GM23338 (cell line): ENCODE data around the gene EPHB2. TPM values are rescaled to one million over a fixed set of nuclear protein-coding genes. Genes with fewer than 3 reads are reported as not detected.

Experiments
- ATAC-seq: fragments of 200-7000 bp; cut with Tn5 transposase; 3 replicates; pipeline ENCODE4 v1.9.1; 2020
- DNase-seq: peaks from one replicate; pipeline ENCODE4 v3.0.0-alpha.2; 2015; ENCODE audit warnings: low spot score
- H2AFZ ChIP-seq: fragments of 200-600 bp; sonication (generic); 2 replicates; pipeline ENCODE4 v1.8.0; 2016; ENCODE audit warnings: antibody characterized with exemption, mild to moderate bottlenecking, moderate library complexity
- H3F3A ChIP-seq: fragments of 200-600 bp; sonication (generic); replicated peaks from 2 replicates; pipeline ENCODE4 v1.8.0; 2017; ENCODE audit warnings: antibody characterized with exemption, mixed run types, low read depth
- H3K27ac ChIP-seq: fragments of 200-600 bp; sonication (generic); 2 replicates; pipeline ENCODE4 v1.6.1; 2016; ENCODE audit warnings: low read depth
- H3K27me3 ChIP-seq: fragments of 200-600 bp; sonication (generic); 2 replicates; pipeline ENCODE4 v1.8.0; 2016; ENCODE audit warnings: mild to moderate bottlenecking, mixed run types, moderate library complexity; ENCODE audit not compliant: insufficient read depth
- H3K36me3 ChIP-seq: fragments of 200-600 bp; sonication (generic); 2 replicates; pipeline ENCODE4 v1.8.0; 2016; ENCODE audit warnings: mild to moderate bottlenecking; ENCODE audit not compliant: insufficient read depth
- H3K4me1 ChIP-seq: fragments of 200-600 bp; sonication (generic); 2 replicates; pipeline ENCODE4 v1.8.0; 2016; ENCODE audit warnings: mild to moderate bottlenecking, moderate library complexity; ENCODE audit not compliant: insufficient read depth
- H3K4me2 ChIP-seq: fragments of 200-600 bp; sonication (generic); 2 replicates; pipeline ENCODE4 v1.7.1; 2017; ENCODE audit warnings: mixed run types
- H3K4me3 ChIP-seq: fragments of 200-600 bp; sonication (generic); 2 replicates; pipeline ENCODE4 v1.6.1; 2016; ENCODE audit warnings: mixed run types
- H3K79me2 ChIP-seq: fragments of 200-600 bp; sonication (generic); replicated peaks from 2 replicates; pipeline ENCODE4 v1.8.0; 2017; ENCODE audit warnings: mild to moderate bottlenecking; ENCODE audit not compliant: insufficient read depth
- H3K9me2 ChIP-seq: fragments of 200-600 bp; sonication (generic); 2 replicates; pipeline ENCODE4 v1.8.0; 2017; ENCODE audit not compliant: insufficient read depth
- H4K20me1 ChIP-seq: fragments of 200-600 bp; sonication (generic); replicated peaks from 2 replicates; pipeline ENCODE4 v1.8.0; 2017; ENCODE audit warnings: mild to moderate bottlenecking; ENCODE audit not compliant: insufficient read depth
- H3K27ac Mint-ChIP-seq: 2 replicates; pipeline ENCODE4 v1.8.0; 2020; ENCODE audit warnings: inconsistent platforms, mild to moderate bottlenecking, moderate library complexity, mixed read lengths
- H3K27me3 Mint-ChIP-seq: 3 replicates; pipeline ENCODE4 v1.8.0; 2022; ENCODE audit warnings: low read depth, mild to moderate bottlenecking, moderate library complexity, mixed read lengths, inconsistent platforms; ENCODE audit not compliant: insufficient read depth, poor library complexity
- H3K36me3 Mint-ChIP-seq: 3 replicates; pipeline ENCODE4 v1.8.0; 2021; ENCODE audit warnings: low read depth, mild to moderate bottlenecking, inconsistent platforms, moderate library complexity, mixed read lengths
- H3K4me1 Mint-ChIP-seq: 3 replicates; pipeline ENCODE4 v1.8.0; 2020; ENCODE audit warnings: mild to moderate bottlenecking, inconsistent platforms, mixed read lengths
- H3K4me3 Mint-ChIP-seq: 3 replicates; pipeline ENCODE4 v1.8.0; 2021; ENCODE audit warnings: moderate library complexity, mild to moderate bottlenecking, inconsistent platforms, mixed read lengths
- H3K9me3 Mint-ChIP-seq: 3 replicates; pipeline ENCODE4 v1.8.0; 2020; ENCODE audit warnings: moderate library complexity, mild to moderate bottlenecking, inconsistent platforms, mixed read lengths
- CREB1 ChIP-seq: fragments of 250-450 bp; sonication (Bioruptor Pico); IDR thresholded peaks from 2 replicates; pipeline ENCODE4 v1.5.0; 2020; ENCODE audit warnings: low read depth, mild to moderate bottlenecking, moderate library complexity
- ETS1 ChIP-seq: IDR thresholded peaks from 2 replicates; pipeline ENCODE4 v1.6.1; 2016; ENCODE audit warnings: antibody characterized with exemption
- EZH2phosphoT487 ChIP-seq: fragments of 200-600 bp; sonication (generic); IDR thresholded peaks from one replicate; pipeline ENCODE4 v1.8.1; 2018; ENCODE audit warnings: antibody characterized with exemption; ENCODE audit not compliant: unreplicated experiment
- JUNB ChIP-seq: IDR thresholded peaks from one replicate; pipeline ENCODE4 v1.6.1; 2016; ENCODE audit warnings: antibody characterized with exemption; ENCODE audit not compliant: unreplicated experiment
- NANOG ChIP-seq: IDR thresholded peaks from 2 replicates; pipeline ENCODE4 v1.6.1; 2016; ENCODE audit warnings: antibody characterized with exemption, borderline replicate concordance
- POLR2AphosphoS5 ChIP-seq: IDR thresholded peaks from 2 replicates; pipeline ENCODE4 v1.6.1; 2016; ENCODE audit warnings: antibody characterized with exemption, low read depth
- REST ChIP-seq: IDR thresholded peaks from one replicate; pipeline ENCODE4 v1.6.1; 2018; ENCODE audit warnings: antibody characterized with exemption; ENCODE audit not compliant: unreplicated experiment
- ZNF114 ChIP-seq: fragments of 250-450 bp; sonication (Bioruptor Pico); IDR thresholded peaks from 2 replicates; pipeline ENCODE4 v1.5.0; 2020; ENCODE audit warnings: mild to moderate bottlenecking, moderate library complexity
- ZNF331 ChIP-seq: fragments of 250-450 bp; sonication (Bioruptor Pico); IDR thresholded peaks from 2 replicates; pipeline ENCODE4 v1.5.0; 2020; ENCODE audit warnings: low read depth, mild to moderate bottlenecking, moderate library complexity
- polyA plus RNA-seq: library from polyadenylated mRNA; unstranded; fragments of >200 nt; fragmentation: Nextera tagmentation; extraction: Ambion mirVana; gene quantifications from 2 replicates; pipeline ENCODE4 v1.2.1, GENCODE V29; 2016
- total RNA-seq: library from RNA; depleted of rRNA; stranded (reverse); fragments of >200 nt; shearing (Covaris generic); gene quantifications from 2 replicates; pipeline ENCODE4 v1.2.3, GENCODE V29; 2014
- TF ChIP-seq, protein P1 (sequence below): fragments of 250-450 bp; sonication (Bioruptor Pico); IDR thresholded peaks from 2 replicates; pipeline ENCODE4 v1.5.0; 2020; ENCODE audit warnings: mild to moderate bottlenecking, moderate library complexity

EPHB2 gene
- total and polyA plus RNA-seq, 2 experiments from 2014 or later: 4.1 to 20.1 TPM

- no peak for TF ChIP-seq JUNB
- no peak for TF ChIP-seq ZNF114 (CRISPR knock-in tag)
- no peak overlapping the region for H3K27ac Mint-ChIP-seq
- no peak for ATAC-seq
- peaks cover 2% of the 10 kb centered on the region for H3K27me3 Mint-ChIP-seq
- Histone ChIP-seq H3K79me2 (no peaks in the 10 kb centered on the region), H3K36me3 (no peaks in the 10 kb centered on the region), H2AFZ (no peak overlapping the region), H3F3A (no peaks in the 10 kb centered on the region), H3K4me1 (no peaks in the 10 kb centered on the region), H3K4me3 (no peak overlapping the region), H4K20me1 (no peaks in the 10 kb centered on the region; the same call in 1 of the 2 replicates), H3K27me3 (no peaks in the 10 kb centered on the region), H3K9me2 (no peaks in the 10 kb centered on the region), H3K27ac (no peak overlapping the region), H3K4me2 (no peak overlapping the region)
- H3K9me3 Mint-ChIP-seq: no peaks in the 10 kb centered on the region
- H3K36me3 Mint-ChIP-seq: no peaks in the 10 kb centered on the region
- H3K4me3 Mint-ChIP-seq: no peak overlapping the region
- H3K4me1 Mint-ChIP-seq: no peaks in the 10 kb centered on the region
- no peak for DNase-seq
These were observed 182.2 kb downstream of the EPHB2 start for GRCh38 chr1:22892789-22893188.

GRCh38 chr1:22893292-22893691 lies 182.7 kb downstream of the EPHB2 start:
- Mint-ChIP-seq H3K4me3 (no peak overlapping the region), H3K36me3 (no peaks in the 10 kb centered on the region), H3K27me3 (peaks cover 2% of the 10 kb centered on the region), H3K27ac (no peak overlapping the region), H3K9me3 (no peaks in the 10 kb centered on the region), H3K4me1 (no peaks in the 10 kb centered on the region)
- no peaks in the 10 kb centered on the region for H3K36me3 ChIP-seq
- no peak overlapping the region for H3K4me3 ChIP-seq
- ATAC-seq (no peak), DNase-seq (no peak)
- H4K20me1 ChIP-seq: no peaks in the 10 kb centered on the region; the same call in 1 of the 2 replicates
- no peak overlapping the region for H2AFZ ChIP-seq
- H3K27ac ChIP-seq: no peak overlapping the region
- no peaks in the 10 kb centered on the region for H3K27me3 ChIP-seq
- H3K4me2 ChIP-seq: no peak overlapping the region
- H3K79me2 ChIP-seq: no peaks in the 10 kb centered on the region
- H3K4me1 ChIP-seq: no peaks in the 10 kb centered on the region
- H3F3A ChIP-seq: no peaks in the 10 kb centered on the region
- no peaks in the 10 kb centered on the region for H3K9me2 ChIP-seq
- TF ChIP-seq ZNF114 (CRISPR knock-in tag) (no peak), EZH2phosphoT487 (no peak), CREB1 (CRISPR knock-in tag) (no peak), ETS1 (no peak), REST (no peak), ZNF331 (CRISPR knock-in tag) (no peak), POLR2AphosphoS5 (no peak), NANOG (no peak), JUNB (no peak)
- TF ChIP-seq, protein P1, sequence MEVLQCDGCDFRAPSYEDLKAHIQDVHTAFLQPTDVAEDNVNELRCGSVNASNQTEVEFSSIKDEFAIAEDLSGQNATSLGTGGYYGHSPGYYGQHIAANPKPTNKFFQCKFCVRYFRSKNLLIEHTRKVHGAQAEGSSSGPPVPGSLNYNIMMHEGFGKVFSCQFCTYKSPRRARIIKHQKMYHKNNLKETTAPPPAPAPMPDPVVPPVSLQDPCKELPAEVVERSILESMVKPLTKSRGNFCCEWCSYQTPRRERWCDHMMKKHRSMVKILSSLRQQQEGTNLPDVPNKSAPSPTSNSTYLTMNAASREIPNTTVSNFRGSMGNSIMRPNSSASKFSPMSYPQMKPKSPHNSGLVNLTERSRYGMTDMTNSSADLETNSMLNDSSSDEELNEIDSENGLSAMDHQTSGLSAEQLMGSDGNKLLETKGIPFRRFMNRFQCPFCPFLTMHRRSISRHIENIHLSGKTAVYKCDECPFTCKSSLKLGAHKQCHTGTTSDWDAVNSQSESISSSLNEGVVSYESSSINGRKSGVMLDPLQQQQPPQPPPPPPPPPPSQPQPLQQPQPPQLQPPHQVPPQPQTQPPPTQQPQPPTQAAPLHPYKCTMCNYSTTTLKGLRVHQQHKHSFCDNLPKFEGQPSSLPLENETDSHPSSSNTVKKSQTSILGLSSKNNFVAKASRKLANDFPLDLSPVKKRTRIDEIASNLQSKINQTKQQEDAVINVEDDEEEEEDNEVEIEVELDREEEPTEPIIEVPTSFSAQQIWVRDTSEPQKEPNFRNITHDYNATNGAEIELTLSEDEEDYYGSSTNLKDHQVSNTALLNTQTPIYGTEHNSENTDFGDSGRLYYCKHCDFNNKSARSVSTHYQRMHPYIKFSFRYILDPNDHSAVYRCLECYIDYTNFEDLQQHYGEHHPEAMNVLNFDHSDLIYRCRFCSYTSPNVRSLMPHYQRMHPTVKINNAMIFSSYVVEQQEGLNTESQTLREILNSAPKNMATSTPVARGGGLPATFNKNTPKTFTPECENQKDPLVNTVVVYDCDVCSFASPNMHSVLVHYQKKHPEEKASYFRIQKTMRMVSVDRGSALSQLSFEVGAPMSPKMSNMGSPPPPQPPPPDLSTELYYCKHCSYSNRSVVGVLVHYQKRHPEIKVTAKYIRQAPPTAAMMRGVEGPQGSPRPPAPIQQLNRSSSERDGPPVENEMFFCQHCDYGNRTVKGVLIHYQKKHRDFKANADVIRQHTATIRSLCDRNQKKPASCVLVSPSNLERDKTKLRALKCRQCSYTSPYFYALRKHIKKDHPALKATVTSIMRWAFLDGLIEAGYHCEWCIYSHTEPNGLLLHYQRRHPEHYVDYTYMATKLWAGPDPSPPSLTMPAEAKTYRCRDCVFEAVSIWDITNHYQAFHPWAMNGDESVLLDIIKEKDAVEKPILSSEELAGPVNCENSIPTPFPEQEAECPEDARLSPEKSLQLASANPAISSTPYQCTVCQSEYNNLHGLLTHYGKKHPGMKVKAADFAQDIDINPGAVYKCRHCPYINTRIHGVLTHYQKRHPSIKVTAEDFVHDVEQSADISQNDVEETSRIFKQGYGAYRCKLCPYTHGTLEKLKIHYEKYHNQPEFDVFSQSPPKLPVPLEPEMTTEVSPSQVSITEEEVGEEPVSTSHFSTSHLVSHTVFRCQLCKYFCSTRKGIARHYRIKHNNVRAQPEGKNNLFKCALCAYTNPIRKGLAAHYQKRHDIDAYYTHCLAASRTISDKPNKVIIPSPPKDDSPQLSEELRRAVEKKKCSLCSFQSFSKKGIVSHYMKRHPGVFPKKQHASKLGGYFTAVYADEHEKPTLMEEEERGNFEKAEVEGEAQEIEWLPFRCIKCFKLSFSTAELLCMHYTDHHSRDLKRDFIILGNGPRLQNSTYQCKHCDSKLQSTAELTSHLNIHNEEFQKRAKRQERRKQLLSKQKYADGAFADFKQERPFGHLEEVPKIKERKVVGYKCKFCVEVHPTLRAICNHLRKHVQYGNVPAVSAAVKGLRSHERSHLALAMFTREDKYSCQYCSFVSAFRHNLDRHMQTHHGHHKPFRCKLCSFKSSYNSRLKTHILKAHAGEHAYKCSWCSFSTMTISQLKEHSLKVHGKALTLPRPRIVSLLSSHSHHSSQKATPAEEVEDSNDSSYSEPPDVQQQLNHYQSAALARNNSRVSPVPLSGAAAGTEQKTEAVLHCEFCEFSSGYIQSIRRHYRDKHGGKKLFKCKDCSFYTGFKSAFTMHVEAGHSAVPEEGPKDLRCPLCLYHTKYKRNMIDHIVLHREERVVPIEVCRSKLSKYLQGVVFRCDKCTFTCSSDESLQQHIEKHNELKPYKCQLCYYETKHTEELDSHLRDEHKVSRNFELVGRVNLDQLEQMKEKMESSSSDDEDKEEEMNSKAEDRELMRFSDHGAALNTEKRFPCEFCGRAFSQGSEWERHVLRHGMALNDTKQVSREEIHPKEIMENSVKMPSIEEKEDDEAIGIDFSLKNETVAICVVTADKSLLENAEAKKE (CRISPR knock-in tag): no peak
